IMR-90 (cell line): Measurements from ENCODE around the gene TUBGCP3. TPM values are rescaled to one million over a fixed set of nuclear protein-coding genes. Genes with fewer than 3 reads are reported as not detected.

Experiments
- ATAC-seq: fragments of 200-7000 bp; cut with Tn5 transposase; 2 replicates; pipeline ENCODE4 v1.9.1; 2020; ENCODE audit warnings: low read depth, mild to moderate bottlenecking, moderate library complexity
- BruUV-seq: library from RNA; stranded (reverse); fragments of 400-500 nt; replicated peaks from 2 replicates; lab custom pipeline; 2021; lab: Mats Ljungman, UMichigan
- CTCF ChIA-PET: fragments of 300-600 bp; formaldehyde crosslinking; extraction: SDS; loops from one replicate; lab custom pipeline; 2021; ENCODE audit warnings: antibody characterized with exemption; lab: Yijun Ruan, JAX
- POLR2A ChIA-PET: fragments of 300-600 bp; sonication (Branson Sonifier 250); formaldehyde crosslinking; loops from one replicate; lab custom pipeline; 2022; ENCODE audit warnings: antibody characterized with exemption; ENCODE audit not compliant: unreplicated experiment; lab: Charles Lee
- DNase-seq: peaks from one replicate; pipeline ENCODE4 v3.0.0; 2013
- H2AFZ ChIP-seq: replicated peaks from 2 replicates; pipeline ENCODE3; 2013; ENCODE audit warnings: low read length, mild to moderate bottlenecking; ENCODE audit not compliant: poor library complexity
- H2AK5ac ChIP-seq: 2 replicates; pipeline ENCODE4 v1.6.1; 2013; ENCODE audit warnings: low read depth, low read length, inconsistent platforms
- H2AK9ac ChIP-seq: replicated peaks from 2 replicates; pipeline ENCODE3; 2013; ENCODE audit warnings: mild to moderate bottlenecking, low read depth, low read length, moderate library complexity; ENCODE audit not compliant: poor library complexity
- H2BK120ac ChIP-seq: 2 replicates; pipeline ENCODE4 v1.6.1; 2013; ENCODE audit warnings: low read depth, low read length, inconsistent platforms
- H2BK15ac ChIP-seq: 3 replicates; pipeline ENCODE4 v1.6.1; 2013; ENCODE audit warnings: low read depth, low read length, inconsistent platforms
- H2BK20ac ChIP-seq: 2 replicates; pipeline ENCODE4 v1.6.1; 2013; ENCODE audit warnings: low read depth, mild to moderate bottlenecking, inconsistent platforms, low read length, moderate library complexity
- H2BK5ac ChIP-seq: 2 replicates; pipeline ENCODE4 v1.6.1; 2013; ENCODE audit warnings: mild to moderate bottlenecking, low read depth, low read length, inconsistent platforms; ENCODE audit not compliant: poor library complexity, severe bottlenecking
- H3K14ac ChIP-seq: replicated peaks from 2 replicates; pipeline ENCODE4 v1.6.1; 2013; ENCODE audit warnings: low read depth, low read length, inconsistent platforms
- H3K18ac ChIP-seq: 2 replicates; pipeline ENCODE4 v1.6.1; 2013; ENCODE audit warnings: low read depth, low read length, control low read depth
- H3K23ac ChIP-seq: 2 replicates; pipeline ENCODE4 v1.6.1; 2013; ENCODE audit warnings: low read depth, low read length, inconsistent platforms
- H3K27ac ChIP-seq: 2 replicates; pipeline ENCODE4 v1.5.1; 2013; ENCODE audit warnings: mild to moderate bottlenecking, control low read depth, low read length; ENCODE audit not compliant: insufficient read depth
- H3K27me3 ChIP-seq: 2 replicates; pipeline ENCODE4 v1.6.1; 2013; ENCODE audit warnings: low read length; ENCODE audit not compliant: control insufficient read depth, insufficient read depth
- H3K36me3 ChIP-seq: 2 replicates; pipeline ENCODE4 v1.6.1; 2013; ENCODE audit warnings: low read length, mixed read lengths; ENCODE audit not compliant: control insufficient read depth, insufficient read depth
- H3K4ac ChIP-seq: 2 replicates; pipeline ENCODE4 v1.6.1; 2013; ENCODE audit warnings: low read depth, low read length, inconsistent platforms
- H3K4me1 ChIP-seq: 2 replicates; pipeline ENCODE4 v1.6.1; 2013; ENCODE audit warnings: low read length, mixed read lengths; ENCODE audit not compliant: control insufficient read depth, insufficient read depth
- H3K4me2 ChIP-seq: 2 replicates; pipeline ENCODE4 v1.6.1; 2013; ENCODE audit warnings: low read depth, mild to moderate bottlenecking, control low read depth, low read length, moderate library complexity
- H3K4me3 ChIP-seq: 2 replicates; pipeline ENCODE4 v1.5.1; 2013; ENCODE audit warnings: low read depth, mild to moderate bottlenecking, control low read depth, low read length, moderate library complexity; ENCODE audit not compliant: insufficient read depth
- H3K56ac ChIP-seq: 2 replicates; pipeline ENCODE4 v1.6.1; 2013; ENCODE audit warnings: low read length, inconsistent platforms; ENCODE audit not compliant: insufficient read depth; ENCODE audit errors: extremely low read depth
- H3K79me1 ChIP-seq, 2 experiments: 2 replicates each; pipeline ENCODE4 v1.6.1; 2013; ENCODE audit warnings: low read length in 2 of 2, inconsistent platforms in 1 of 2, low read depth in 1 of 2
- H3K9ac ChIP-seq: 2 replicates; pipeline ENCODE4 v1.6.1; 2013; ENCODE audit warnings: low read depth, low read length, control low read depth
- H3K9me1 ChIP-seq: 2 replicates; pipeline ENCODE4 v1.6.1; 2013; ENCODE audit warnings: low read length, inconsistent platforms; ENCODE audit not compliant: insufficient read depth
- H3K9me3 ChIP-seq: 2 replicates; pipeline ENCODE4 v1.6.1; 2013; ENCODE audit warnings: low read length; ENCODE audit not compliant: control insufficient read depth, insufficient read depth
- H4K20me1 ChIP-seq: 2 replicates; pipeline ENCODE4 v1.6.1; 2013; ENCODE audit warnings: low read length, inconsistent platforms; ENCODE audit not compliant: insufficient read depth
- H4K5ac ChIP-seq: 2 replicates; pipeline ENCODE4 v1.6.1; 2013; ENCODE audit warnings: mild to moderate bottlenecking, low read depth, low read length, control low read depth
- H4K8ac ChIP-seq, 2 experiments: 2 replicates each; pipeline ENCODE4 v1.6.1; 2013; ENCODE audit warnings: low read depth in 2 of 2, low read length in 2 of 2, control low read depth in 1 of 2, inconsistent platforms in 1 of 2
- H4K91ac ChIP-seq: 2 replicates; pipeline ENCODE4 v1.6.1; 2013; ENCODE audit warnings: low read depth, low read length, inconsistent platforms; ENCODE audit not compliant: insufficient read depth
- CEBPB ChIP-seq: IDR thresholded peaks from 2 replicates; pipeline ENCODE4 v1.6.1; 2012; ENCODE audit warnings: low read depth, low read length, improper control_type of control experiment
- CHD1 ChIP-seq: IDR thresholded peaks from 2 replicates; pipeline ENCODE4 v1.6.1; 2012; ENCODE audit warnings: low read depth, low read length, improper control_type of control experiment
- CTCF ChIP-seq: conservative IDR thresholded peaks from 2 replicates; pipeline ENCODE4 v1.5.1; 2012; ENCODE audit warnings: mild to moderate bottlenecking, low read depth, low read length, improper control_type of control experiment
- FOS ChIP-seq: fragments of 150-350 bp; IDR thresholded peaks from 2 replicates; pipeline ENCODE4 v1.6.1; 2016; ENCODE audit warnings: low read depth, low read length
- NFE2L2 ChIP-seq: fragments of 150-350 bp; IDR thresholded peaks from 2 replicates; pipeline ENCODE4 v1.6.1; 2016; ENCODE audit warnings: low read depth, mild to moderate bottlenecking, low read length
- POLR2A ChIP-seq: IDR thresholded peaks from 2 replicates; pipeline ENCODE4 v1.6.1; 2012; ENCODE audit warnings: mild to moderate bottlenecking, low read depth, low read length
- RAD21 ChIP-seq: IDR thresholded peaks from 2 replicates; pipeline ENCODE4 v1.6.1; 2012; ENCODE audit warnings: low read length, improper control_type of control experiment
- RCOR1 ChIP-seq: IDR thresholded peaks from 2 replicates; pipeline ENCODE4 v1.6.1; 2012; ENCODE audit warnings: mild to moderate bottlenecking, low read length, improper control_type of control experiment; ENCODE audit not compliant: insufficient replicate concordance
- WGBS, 2 experiments: methylation state at CpG; one replicate each; pipeline versions ENCODE4 v1.1.5 to v1.1.7; 2013; ENCODE audit warnings: missing lambda C conversion rate in 2 of 2; ENCODE audit not compliant: insufficient read length in 1 of 2; ENCODE audit errors: extremely low coverage in 2 of 2; 5-methylcytosine and 5-hydroxymethylcytosine counted together
- dilution Hi-C: fragments of 300-500 bp; cut with HindIII; formaldehyde crosslinking; loops from one replicate; pipeline ENCODE4 v1.14.3; 2018; ENCODE audit warnings: low sequenced_read_pairs; ENCODE audit not compliant: unreplicated experiment
- in situ Hi-C: fragments of 300-500 bp; cut with MboI; formaldehyde crosslinking; loops from 3 replicates; pipeline ENCODE4 v1.14.3; 2019; ENCODE audit warnings: low sequenced_read_pairs, inconsistent platforms, mixed read lengths
- intact Hi-C: fragments of 100-400 bp; cut with micrococcal nuclease; formaldehyde crosslinking; loops from 2 replicates; pipeline ENCODE4 v1.10.0; 2022
- polyA plus RNA-seq, 3 experiments: library from polyadenylated mRNA; depleted of rRNA; stranded (reverse); fragments of >200 nt; gene quantifications; 2 replicates each; pipeline ENCODE4 v1.2.3, GENCODE V29; 2012; ENCODE audit warnings: low replicate concordance in 1 of 3
- total RNA-seq: library from RNA; depleted of rRNA; stranded (reverse); fragments of >200 nt; gene quantifications from 2 replicates; pipeline ENCODE4 v1.2.3, GENCODE V29; 2012

Gene TUBGCP3
- total and polyA plus RNA-seq, 2 of the 4 experiments (the other 2 are of a cell fraction), result 16.0 to 17.8 TPM

GRCh38 chr13:112622375-112622774 lies 34.4 kb upstream of the TUBGCP3 start:
- Histone ChIP-seq H4K91ac (no peak overlapping the region), H3K9me3 (no peaks in the 10 kb centered on the region), H3K56ac (no peak overlapping the region), H3K36me3 (no peaks in the 10 kb centered on the region), H3K14ac (no peak overlapping the region), H3K4me3 (no peak overlapping the region), H2AK9ac (no peak overlapping the region), H4K20me1 (no peaks in the 10 kb centered on the region; the same call in 1 of the 2 replicates), H2BK120ac (no peak overlapping the region), H3K4ac (no peak overlapping the region), H2BK15ac (no peak overlapping the region), H2BK5ac (no peak overlapping the region), H3K27me3 (peaks cover 51% of the 10 kb centered on the region), H3K23ac (no peak overlapping the region), H3K4me1 (no peaks in the 10 kb centered on the region), H4K8ac (no peak overlapping the region), H3K4me2 (no peak overlapping the region), H3K18ac (no peak overlapping the region), H3K27ac (no peak overlapping the region), H3K9ac (no peak overlapping the region), H3K9me1 (no peaks in the 10 kb centered on the region), H2AFZ (no peak overlapping the region), H3K79me1 (no peaks in the 10 kb centered on the region), H2BK20ac (no peak overlapping the region), H2AK5ac (no peak overlapping the region), H4K5ac (no peak overlapping the region)
- intact Hi-C loops (no loop called here), in situ Hi-C loops (loop anchor here (25.0 kb wide), 1 partner anchor 535 kb away; no protein-coding TSS in a partner anchor), dilution Hi-C loops (no loop called here)
- ChIA-PET CTCF (interaction anchor here (0.9 kb wide), 1 partner anchor 251 kb away, joined by 3 read pairs; no protein-coding TSS in a partner anchor), POLR2A (no interaction called here)
- DNase-seq (no peak), ATAC-seq (no peak)
- WGBS, 2 experiments, result 47% methylated on average over 6 of the region's 7 CpGs; no CpG with 5 or more reads in 1 of the 2 experiments
- BruUV-seq, result no TSS peak
- TF ChIP-seq NFE2L2 (no peak), RAD21 (no peak), FOS (no peak), CEBPB (no peak), CTCF (no peak), CHD1 (no peak), RCOR1 (no peak), POLR2A (no peak)
